ELR (cell line): ENCODE data around the gene ARHGAP19.

Experiments used
- DNase-seq: peaks from one replicate; pipeline ENCODE4 v3.0.0-alpha.2; 2015; ENCODE audit warnings: low read depth

The ARHGAP19 gene

GRCh38 chr10:97292097-97292861 is at the start of gene ARHGAP19:
Gene ARHGAP19 (minus strand): TSS chr10:97292637. CDS start chr10:97292627, 10 bp downstream.
- peak; percentile 100 for DNase-seq

- DNase-seq: no peak
Observed at GRCh38 chr10:97341416-97341815, 49.0 kb upstream of the ARHGAP19 start.

- DNase-seq: no peak
Observed at GRCh38 chr10:97338041-97338440, 45.6 kb upstream of the ARHGAP19 start.

- DNase-seq: no peak
Observed at GRCh38 chr10:97336942-97337831, 44.8 kb upstream of the ARHGAP19 start.

GRCh38 chr10:97336446-97336845 is 44.0 kb upstream of the ARHGAP19 start:
- no peak for DNase-seq

- no peak for DNase-seq
Observed at GRCh38 chr10:97336006-97336405, 43.6 kb upstream of the ARHGAP19 start.

- DNase-seq: no peak
Observed at GRCh38 chr10:97335188-97335619, 42.8 kb upstream of the ARHGAP19 start.

GRCh38 chr10:97334370-97335175 is 42.1 kb upstream of the ARHGAP19 start, which contains the start of gene FRAT2:
Gene FRAT2 (minus strand): TSS chr10:97334729. CDS start chr10:97334572, 157 bp downstream.
- peak; percentile 91 for DNase-seq

GRCh38 chr10:97333601-97334369 is 41.3 kb upstream of the ARHGAP19 start:
- DNase-seq: peak; percentile 78

GRCh38 chr10:97333351-97333600 is 40.8 kb upstream of the ARHGAP19 start:
- peak; percentile 72 for DNase-seq

GRCh38 chr10:97332591-97333350 is 40.3 kb upstream of the ARHGAP19 start:
- peak; percentile 88 for DNase-seq

GRCh38 chr10:97331153-97331703 is 38.8 kb upstream of the ARHGAP19 start:
- DNase-seq: no peak

GRCh38 chr10:97329766-97330165 is 37.3 kb upstream of the ARHGAP19 start:
- no peak for DNase-seq

- no peak for DNase-seq
Observed at GRCh38 chr10:97328646-97329453, 36.4 kb upstream of the ARHGAP19 start.

- DNase-seq: no peak
Observed at GRCh38 chr10:97327348-97328294, 35.2 kb upstream of the ARHGAP19 start.

- no peak for DNase-seq
Observed at GRCh38 chr10:97325754-97326153, 33.3 kb upstream of the ARHGAP19 start.

- DNase-seq: no peak
Observed at GRCh38 chr10:97323501-97323900, 31.1 kb upstream of the ARHGAP19 start.

- no peak for DNase-seq
Observed at GRCh38 chr10:97321804-97322190, 29.4 kb upstream of the ARHGAP19 start.
